Body of pancreas (tissue), 4 donors: ENCODE results near the gene MAP2K5.

Source experiments
- POLR2A ChIP-seq, 3 donors: fragments of 450-650 bp; IDR thresholded peaks; one replicate each; pipeline ENCODE4 v1.6.1; 2016; ENCODE audit warnings: antibody characterized with exemption in 3 of 3, mild to moderate bottlenecking in 2 of 3
- TF ChIP-seq, protein P1 (sequence below), 7 experiments: fragments of 450-650 bp in 4 of 7; fragments of 200-600 bp in 3 of 7; sonication (generic) in 3 of 7; IDR thresholded peaks; one replicate each; pipeline ENCODE4 v1.5.1; 2016 to 2019; ENCODE audit warnings: antibody characterized with exemption in 7 of 7

DNA sequence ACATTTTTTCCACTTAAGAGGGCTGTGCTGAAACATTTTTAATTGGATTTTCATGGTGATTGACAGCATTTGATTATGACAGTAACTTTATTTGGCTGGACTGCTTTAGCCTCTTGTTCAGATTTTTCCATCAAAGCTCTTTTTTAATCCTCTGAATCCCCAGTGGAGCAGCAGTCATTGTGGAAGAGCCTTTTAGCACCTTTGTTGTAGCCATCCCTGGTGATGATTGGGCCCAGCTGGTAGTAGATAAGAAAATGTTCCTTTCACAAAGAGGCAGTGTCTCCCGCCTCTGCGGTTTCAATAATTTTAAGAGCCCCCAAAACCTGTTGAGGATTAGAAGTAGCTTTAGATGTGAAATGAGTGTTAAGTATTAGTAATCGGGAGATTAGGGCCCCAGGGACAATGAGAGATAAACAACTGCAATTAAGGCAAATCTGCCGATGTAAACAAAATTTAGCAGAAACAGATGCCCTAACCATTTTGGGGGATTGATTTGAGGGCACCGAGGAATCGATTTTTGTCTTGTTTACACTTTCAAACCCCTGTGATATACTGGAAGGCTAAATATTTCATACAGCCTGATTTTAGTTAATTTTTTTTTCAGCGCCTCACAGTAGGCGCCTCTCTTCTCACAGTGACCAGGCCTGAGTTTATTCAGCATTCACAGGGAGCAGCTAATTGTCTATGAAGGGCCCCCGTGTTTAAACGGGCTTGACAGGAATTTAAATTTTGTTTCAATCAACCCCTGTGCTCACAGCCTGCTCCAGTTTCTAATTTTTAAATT is 239.6 kb downstream of the MAP2K5 start:
- TF ChIP-seq, protein P1, sequence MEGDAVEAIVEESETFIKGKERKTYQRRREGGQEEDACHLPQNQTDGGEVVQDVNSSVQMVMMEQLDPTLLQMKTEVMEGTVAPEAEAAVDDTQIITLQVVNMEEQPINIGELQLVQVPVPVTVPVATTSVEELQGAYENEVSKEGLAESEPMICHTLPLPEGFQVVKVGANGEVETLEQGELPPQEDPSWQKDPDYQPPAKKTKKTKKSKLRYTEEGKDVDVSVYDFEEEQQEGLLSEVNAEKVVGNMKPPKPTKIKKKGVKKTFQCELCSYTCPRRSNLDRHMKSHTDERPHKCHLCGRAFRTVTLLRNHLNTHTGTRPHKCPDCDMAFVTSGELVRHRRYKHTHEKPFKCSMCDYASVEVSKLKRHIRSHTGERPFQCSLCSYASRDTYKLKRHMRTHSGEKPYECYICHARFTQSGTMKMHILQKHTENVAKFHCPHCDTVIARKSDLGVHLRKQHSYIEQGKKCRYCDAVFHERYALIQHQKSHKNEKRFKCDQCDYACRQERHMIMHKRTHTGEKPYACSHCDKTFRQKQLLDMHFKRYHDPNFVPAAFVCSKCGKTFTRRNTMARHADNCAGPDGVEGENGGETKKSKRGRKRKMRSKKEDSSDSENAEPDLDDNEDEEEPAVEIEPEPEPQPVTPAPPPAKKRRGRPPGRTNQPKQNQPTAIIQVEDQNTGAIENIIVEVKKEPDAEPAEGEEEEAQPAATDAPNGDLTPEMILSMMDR (IDR thresholded peaks at IDR 0.05) = no peak
- no peak for TF ChIP-seq POLR2A (IDR thresholded peaks at IDR 0.05)
